Activated naive CD4-positive, alpha-beta T cell treated with anti-CD3 and anti-CD28 coated beads for 36 hours (primary cell): Measurements from ENCODE around the gene SGF29. TPM values are rescaled to one million over a fixed set of nuclear protein-coding genes. Genes with fewer than 3 reads are reported as not detected.
A peak's percentile ranks its signal among the peaks of the same experiment; 100 is the strongest.

ENCODE experiments used
- CTCF ChIA-PET: fragments of 350-600 bp; sonication (Branson Sonifier 250); formaldehyde crosslinking; loops from one replicate; lab custom pipeline; 2021; ENCODE audit warnings: antibody characterized with exemption; lab: Charles Lee
- DNase-seq: peaks from one replicate; pipeline ENCODE4 v3.0.0-alpha.2; 2020
- H3K27ac Mint-ChIP-seq: one replicate; pipeline ENCODE4 v1.8.0; 2021; ENCODE audit warnings: mild to moderate bottlenecking, mixed read lengths
- H3K27me3 Mint-ChIP-seq: one replicate; pipeline ENCODE4 v1.8.0; 2021; ENCODE audit warnings: low read depth, mixed read lengths
- H3K36me3 Mint-ChIP-seq: one replicate; pipeline ENCODE4 v1.8.0; 2021; ENCODE audit warnings: low read depth, mixed read lengths
- H3K4me1 Mint-ChIP-seq: one replicate; pipeline ENCODE4 v1.8.0; 2021; ENCODE audit warnings: low read depth, mixed read lengths
- H3K4me3 Mint-ChIP-seq: one replicate; pipeline ENCODE4 v1.8.0; 2021; ENCODE audit warnings: mild to moderate bottlenecking, moderate library complexity, mixed read lengths
- H3K9me3 Mint-ChIP-seq: one replicate; pipeline ENCODE4 v1.8.0; 2021; ENCODE audit warnings: mixed read lengths
- intact Hi-C: fragments of 100-400 bp; cut with micrococcal nuclease; formaldehyde crosslinking; loops from one replicate; pipeline ENCODE4 v1.15.1; 2023
- total RNA-seq, 2 experiments: library from RNA; stranded (reverse); gene quantifications; one replicate each; pipeline ENCODE4 v1.2.3, GENCODE V29; 2021

SGF29 gene
- 10 to 100 TPM; 15.9 TPM for total RNA-seq

- CTCF ChIA-PET: interaction anchor here (1.0 to 1.2 kb wide), 2 partner anchors 60 to 63 kb away, joined by 3 read pairs; partner anchors contain the start of gene APOBR
- intact Hi-C loops: loop anchor here (1.0 kb wide), 1 partner anchor 270 kb away; no protein-coding TSS in a partner anchor
- Mint-ChIP-seq H3K27me3 (no peaks in the 10 kb centered on the region), H3K9me3 (no peaks in the 10 kb centered on the region), H3K27ac (peak within 1 kb of the TSS; percentile 97), H3K4me3 (peak within 1 kb of the TSS; percentile 93), H3K36me3 (peaks cover 15% of the 10 kb centered on the region), H3K4me1 (peaks cover 41% of the 10 kb centered on the region)
- DNase-seq: peak; percentile 96
These were observed at the start of gene SGF29 for GRCh38 chr16:28553776-28554633. Gene SGF29 (plus strand): TSS chr16:28553920. CDS start chr16:28581070, 27,150 bp downstream.

DNA sequence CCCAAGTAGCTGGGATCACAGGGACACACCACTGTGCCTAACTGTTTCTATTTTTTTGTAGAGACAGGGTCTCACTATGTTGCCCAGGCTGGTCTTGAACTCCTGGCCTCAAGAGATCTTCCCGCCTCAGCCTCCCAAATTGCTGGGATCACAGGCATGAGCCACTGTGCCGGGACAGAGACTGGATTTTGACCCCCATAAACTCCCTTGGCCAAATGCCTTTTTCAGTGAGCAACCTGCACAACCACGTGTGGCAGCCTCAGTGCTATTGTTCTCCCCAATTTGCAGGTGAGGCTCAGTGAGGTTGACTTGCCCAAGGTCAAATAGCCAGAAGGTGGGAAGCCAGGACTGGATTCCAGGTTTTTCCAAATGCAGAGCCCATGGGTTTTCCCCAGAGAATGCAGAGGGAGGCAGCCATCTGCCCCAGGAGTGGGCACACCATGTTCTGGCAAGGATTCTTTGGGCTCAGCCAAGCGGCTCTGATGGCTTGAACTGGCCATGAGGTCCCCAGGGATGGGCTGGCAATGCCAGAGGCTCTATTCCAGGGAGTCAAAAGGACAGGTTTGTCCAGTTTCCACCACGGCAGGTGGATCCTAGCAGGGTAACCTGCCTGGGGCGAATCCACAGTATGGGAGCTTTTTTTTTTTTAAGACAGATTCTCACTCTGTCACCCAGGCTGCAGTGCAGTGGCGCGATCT is 48.9 kb upstream of the SGF29 start:
- CTCF ChIA-PET: no interaction called here
- H3K27ac Mint-ChIP-seq: no peak overlapping the region

GRCh38 chr16:28505489-28506137 is 48.1 kb upstream of the SGF29 start:
- no peaks in the 10 kb centered on the region for H3K36me3 Mint-ChIP-seq
- intact Hi-C loops: no loop called here
- CTCF ChIA-PET: no interaction called here
- peaks cover 17% of the 10 kb centered on the region for H3K4me1 Mint-ChIP-seq
- DNase-seq: no peak
- H3K9me3 Mint-ChIP-seq: no peaks in the 10 kb centered on the region
- no peak overlapping the region for H3K27ac Mint-ChIP-seq
- H3K4me3 Mint-ChIP-seq: no peak overlapping the region
- H3K27me3 Mint-ChIP-seq: no peaks in the 10 kb centered on the region

More for the DNA sequence above, 48.9 kb upstream of the SGF29 start:
- Mint-ChIP-seq H3K36me3 (no peaks in the 10 kb centered on the region), H3K4me3 (no peak overlapping the region), H3K4me1 (peaks cover 17% of the 10 kb centered on the region), H3K27me3 (no peaks in the 10 kb centered on the region), H3K9me3 (no peaks in the 10 kb centered on the region)
- intact Hi-C loops: no loop called here
- DNase-seq: no peak

DNA sequence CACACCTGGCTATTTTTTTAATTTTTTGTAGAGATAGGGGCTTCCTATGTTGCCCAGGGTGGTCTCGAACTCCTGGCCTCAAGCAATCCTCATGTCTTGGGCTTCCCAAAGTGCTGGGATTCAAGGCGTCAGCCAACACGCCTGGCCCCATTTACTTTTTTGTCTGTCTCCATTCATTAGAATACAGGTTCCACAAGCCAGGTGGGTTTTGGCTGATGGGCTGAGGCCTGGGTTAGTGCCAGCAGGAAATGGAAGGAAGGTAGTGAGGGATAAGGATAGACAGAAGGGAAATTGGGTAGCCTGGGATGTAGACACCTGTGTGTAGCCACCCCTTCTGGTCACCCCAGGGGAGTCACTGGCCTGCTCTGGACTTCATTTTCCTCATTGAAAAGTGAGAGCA is 42.7 kb upstream of the SGF29 start:
- no peak overlapping the region for H3K27ac Mint-ChIP-seq
- CTCF ChIA-PET: no interaction called here
- no peaks in the 10 kb centered on the region for H3K9me3 Mint-ChIP-seq
- DNase-seq: no peak
- peaks cover 17% of the 10 kb centered on the region for H3K4me1 Mint-ChIP-seq
- no peaks in the 10 kb centered on the region for H3K27me3 Mint-ChIP-seq
- no peaks in the 10 kb centered on the region for H3K36me3 Mint-ChIP-seq
- no peak overlapping the region for H3K4me3 Mint-ChIP-seq
- intact Hi-C loops: no loop called here

DNA sequence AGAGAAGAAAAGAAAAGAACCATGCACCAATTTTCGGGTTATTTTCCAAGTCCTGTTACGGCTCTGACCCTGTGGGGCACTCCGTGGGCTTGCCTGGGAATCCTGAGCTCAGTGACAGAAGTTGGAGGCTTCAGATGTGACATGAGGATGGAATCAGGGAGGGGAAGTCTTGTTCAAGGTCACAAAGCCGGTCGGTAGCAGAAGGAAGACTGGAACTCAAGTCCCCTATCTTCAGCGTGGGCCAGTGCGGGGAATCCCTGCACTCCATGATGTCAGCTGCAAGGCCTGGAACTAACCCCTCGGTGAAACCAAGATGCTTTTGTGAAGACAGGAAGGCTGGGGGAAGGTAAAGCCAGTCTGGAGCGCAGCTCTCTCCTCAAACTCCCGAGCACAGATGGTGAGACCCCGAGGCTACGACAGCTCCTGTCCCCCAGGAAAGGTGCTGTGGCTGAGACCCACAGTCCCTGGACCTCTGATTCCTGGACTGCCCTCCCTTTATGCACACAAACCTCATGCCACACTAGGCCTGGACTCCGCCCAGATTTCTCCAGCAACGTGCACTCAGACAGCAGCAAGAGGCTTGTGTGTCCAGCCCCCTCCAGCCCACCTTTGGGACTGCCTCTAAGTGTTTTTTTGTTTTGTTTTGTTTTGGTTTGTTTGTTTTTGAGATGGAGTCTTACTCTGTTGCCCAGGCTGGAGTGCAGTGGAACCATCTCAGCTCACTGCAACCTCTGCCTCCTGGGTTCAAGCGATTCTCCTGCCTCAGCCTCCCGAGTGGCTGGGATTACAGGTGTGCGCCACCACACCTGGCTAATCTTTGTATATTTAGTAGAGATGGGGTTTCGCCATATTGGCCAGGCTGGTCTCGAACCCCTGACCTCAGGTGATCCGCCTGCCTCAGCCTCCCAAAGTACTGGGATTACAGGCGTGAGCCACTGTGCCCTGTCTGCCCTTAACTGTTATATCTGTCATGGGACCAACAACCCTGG is 41.6 kb upstream of the SGF29 start:
- H3K27me3 Mint-ChIP-seq: no peaks in the 10 kb centered on the region
- no peaks in the 10 kb centered on the region for H3K36me3 Mint-ChIP-seq
- H3K4me1 Mint-ChIP-seq: peaks cover 14% of the 10 kb centered on the region
- H3K27ac Mint-ChIP-seq: no peak overlapping the region
- DNase-seq: no peak
- no peak overlapping the region for H3K4me3 Mint-ChIP-seq
- intact Hi-C loops: no loop called here
- CTCF ChIA-PET: no interaction called here
- H3K9me3 Mint-ChIP-seq: no peaks in the 10 kb centered on the region

DNA sequence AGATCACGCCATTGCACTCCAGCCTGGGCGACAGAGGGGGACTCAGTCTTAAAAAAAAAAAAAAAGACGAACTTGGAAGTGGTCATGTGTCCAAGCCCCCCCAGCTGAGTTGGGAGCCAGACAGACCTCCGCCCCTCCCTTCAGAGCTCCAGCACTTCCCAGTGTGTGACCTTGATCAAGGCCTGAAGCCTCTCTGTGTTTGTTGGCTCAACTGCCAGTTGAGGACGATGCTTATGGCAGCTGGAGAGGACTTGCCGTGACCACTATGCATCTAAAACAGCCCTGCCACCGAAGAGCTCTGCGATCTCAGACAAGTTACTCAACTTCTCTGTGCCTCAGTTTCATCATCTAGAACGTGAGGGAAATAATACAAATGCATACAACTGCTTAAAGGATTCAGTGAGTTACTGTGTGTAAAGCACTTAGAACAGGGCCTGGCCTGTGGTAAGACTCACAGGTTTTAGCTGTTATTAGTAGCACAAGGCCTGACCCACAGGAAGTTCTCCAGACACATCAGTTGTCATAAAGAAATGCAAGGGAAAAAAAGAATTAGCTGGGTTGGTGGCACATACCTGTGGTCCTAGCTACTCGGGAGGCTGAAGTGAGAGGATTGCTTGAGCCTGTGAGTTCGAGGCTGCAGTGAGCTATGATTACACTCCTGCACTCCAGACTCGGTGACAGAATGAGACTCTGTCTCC is 40.1 kb upstream of the SGF29 start:
- no peak overlapping the region for H3K27ac Mint-ChIP-seq
- CTCF ChIA-PET: interaction anchor here (0.6 to 1.2 kb wide), 2 partner anchors 15 to 236 kb away, joined by 3 read pairs; no protein-coding TSS in a partner anchor
- intact Hi-C loops: no loop called here

GRCh38 chr16:28514246-28514645 is 39.5 kb upstream of the SGF29 start:
- intact Hi-C loops: no loop called here
- Mint-ChIP-seq H3K4me3 (no peak overlapping the region), H3K27ac (no peak overlapping the region), H3K27me3 (no peaks in the 10 kb centered on the region), H3K4me1 (no peaks in the 10 kb centered on the region), H3K9me3 (no peaks in the 10 kb centered on the region), H3K36me3 (no peaks in the 10 kb centered on the region)
- CTCF ChIA-PET: interaction anchor here (1.2 kb wide), 1 partner anchor 237 kb away, joined by 3 read pairs; no protein-coding TSS in a partner anchor
- no peak for DNase-seq

More for the DNA sequence above, 40.1 kb upstream of the SGF29 start:
- Mint-ChIP-seq H3K4me3 (no peak overlapping the region), H3K36me3 (no peaks in the 10 kb centered on the region), H3K4me1 (no peaks in the 10 kb centered on the region), H3K9me3 (no peaks in the 10 kb centered on the region), H3K27me3 (no peaks in the 10 kb centered on the region)
- DNase-seq: no peak

DNA sequence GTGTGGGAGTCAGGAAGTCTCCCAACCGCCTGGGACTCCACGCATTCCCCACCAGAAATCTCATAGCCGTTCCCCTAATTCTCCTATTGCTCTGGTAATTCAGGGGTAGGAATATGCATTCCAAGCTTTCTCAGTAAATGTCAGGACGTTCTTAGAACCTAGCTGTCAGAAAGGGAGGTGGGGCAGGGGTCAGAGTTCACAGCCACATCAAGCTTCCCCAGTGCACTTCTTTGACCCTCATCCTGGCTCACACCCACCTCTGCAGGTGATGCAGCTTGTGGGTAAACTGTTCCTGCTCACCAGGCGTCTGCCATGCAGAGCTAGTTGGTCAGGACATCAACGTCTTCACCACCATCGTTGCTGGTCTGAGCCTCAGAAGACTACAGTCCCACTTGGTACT is 33.0 kb upstream of the SGF29 start:
- no peaks in the 10 kb centered on the region for H3K9me3 Mint-ChIP-seq

DNA sequence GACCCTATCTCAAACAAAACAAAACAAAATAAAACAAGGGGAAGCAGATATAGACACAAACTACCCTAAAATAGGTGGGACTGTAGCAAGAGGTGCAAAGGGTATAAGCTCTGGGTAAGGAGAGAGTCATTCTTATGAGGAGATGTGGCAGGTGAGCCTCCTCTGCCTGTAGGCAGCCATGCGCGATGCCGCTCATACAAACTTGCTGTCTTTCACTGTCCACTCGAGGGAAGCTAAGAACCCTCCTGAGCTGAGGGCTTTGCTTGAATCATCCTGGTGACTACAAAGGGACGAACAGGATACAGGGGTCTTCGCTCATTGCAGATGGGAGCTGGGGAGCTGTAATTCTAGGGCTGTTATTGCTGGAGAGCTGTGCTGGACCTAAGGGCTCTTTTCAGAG is 32.3 kb upstream of the SGF29 start:
- CTCF ChIA-PET: no interaction called here
- no peaks in the 10 kb centered on the region for H3K27me3 Mint-ChIP-seq
- H3K9me3 Mint-ChIP-seq: no peaks in the 10 kb centered on the region
- no peak overlapping the region for H3K4me3 Mint-ChIP-seq
- no peaks in the 10 kb centered on the region for H3K36me3 Mint-ChIP-seq
- intact Hi-C loops: no loop called here
- no peak overlapping the region for H3K27ac Mint-ChIP-seq
- no peak for DNase-seq
- H3K4me1 Mint-ChIP-seq: peaks cover 6% of the 10 kb centered on the region

More for the DNA sequence above, 33.0 kb upstream of the SGF29 start:
- H3K27me3 Mint-ChIP-seq: no peaks in the 10 kb centered on the region
- CTCF ChIA-PET: interaction anchor here (0.6 to 0.9 kb wide), 2 partner anchors 20 to 28 kb away, joined by 3 read pairs; no protein-coding TSS in a partner anchor
- DNase-seq: no peak
- intact Hi-C loops: no loop called here
- H3K36me3 Mint-ChIP-seq: no peaks in the 10 kb centered on the region
- H3K27ac Mint-ChIP-seq: no peak overlapping the region
- H3K4me3 Mint-ChIP-seq: no peak overlapping the region
- H3K4me1 Mint-ChIP-seq: peaks cover 6% of the 10 kb centered on the region

DNA sequence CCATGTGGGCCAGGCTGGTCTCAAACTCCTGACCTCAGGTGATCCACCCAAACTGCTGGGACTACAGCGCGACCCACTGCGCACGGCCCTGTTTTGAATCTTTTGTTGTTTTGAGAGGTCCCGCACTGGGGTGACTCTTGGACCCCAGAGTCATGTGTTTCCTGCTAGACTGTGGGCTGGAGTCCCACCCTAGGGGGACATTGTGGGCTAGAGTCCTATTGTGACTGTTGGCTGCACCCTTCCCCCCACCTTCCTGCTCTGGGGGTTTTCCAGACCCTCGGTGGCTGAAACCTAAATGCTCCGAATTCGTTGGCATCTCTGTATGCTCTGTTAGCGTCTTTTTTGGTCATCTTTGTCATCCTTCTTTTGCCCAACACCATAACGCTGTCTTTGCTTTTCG is 30.9 kb upstream of the SGF29 start:
- no peak for DNase-seq
- no peaks in the 10 kb centered on the region for H3K27me3 Mint-ChIP-seq
- H3K4me3 Mint-ChIP-seq: no peak overlapping the region
- H3K4me1 Mint-ChIP-seq: peaks cover 6% of the 10 kb centered on the region
- H3K9me3 Mint-ChIP-seq: no peaks in the 10 kb centered on the region
- CTCF ChIA-PET: no interaction called here
- H3K36me3 Mint-ChIP-seq: no peaks in the 10 kb centered on the region
- H3K27ac Mint-ChIP-seq: no peak overlapping the region
- intact Hi-C loops: no loop called here

- Mint-ChIP-seq H3K4me3 (no peak overlapping the region), H3K9me3 (no peaks in the 10 kb centered on the region), H3K36me3 (no peaks in the 10 kb centered on the region), H3K4me1 (peaks cover 6% of the 10 kb centered on the region), H3K27me3 (no peaks in the 10 kb centered on the region), H3K27ac (no peak overlapping the region)
- CTCF ChIA-PET: no interaction called here
- intact Hi-C loops: no loop called here
- peak; percentile 39 for DNase-seq
These were observed 29.0 kb upstream of the SGF29 start for GRCh38 chr16:28524681-28525171.
